Measurements from ENCODE around the gene WDR86.

The WDR86 gene

DNA sequence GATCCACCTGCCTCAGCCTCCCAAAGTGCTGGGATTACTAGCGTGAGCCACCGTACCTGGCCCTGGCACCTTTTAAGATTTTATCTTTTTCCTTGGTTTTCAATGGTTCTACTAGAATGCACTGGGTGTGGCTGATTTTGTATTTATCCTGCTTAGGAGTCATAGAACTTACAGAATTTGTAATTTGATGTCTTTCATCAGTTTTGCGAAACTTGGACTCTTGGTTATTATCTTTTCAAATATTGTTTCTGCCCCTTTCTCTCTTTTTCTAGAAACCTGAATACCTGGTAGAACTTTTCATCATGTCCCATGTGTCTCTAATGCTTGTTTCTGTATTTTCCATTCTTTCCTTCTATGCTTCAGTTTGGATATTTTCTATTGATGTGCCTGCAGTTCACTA, 71.0 kb downstream of the WDR86 start:
- Histone ChIP-seq H3K79me2 (peaks cover 9% of the 10 kb centered on the region), H3K4me2 (ENCODE audit: low read length) (no peak overlapping the region), H3K27me3 (ENCODE audit: control insufficient read depth, insufficient read depth, low read length) (no peaks in the 10 kb centered on the region), H3K4me1 (peaks cover 4% of the 10 kb centered on the region), H2AFZ (no peak overlapping the region), H3K27ac (no peak overlapping the region), H3K9ac (no peak overlapping the region), H3K4me3 (ENCODE audit: low read depth, low read length) (no peak overlapping the region), H3K9me3 (ENCODE audit: control insufficient read depth, low read length) (no peaks in the 10 kb centered on the region), H3K36me3 (ENCODE audit: control insufficient read depth, insufficient read depth, low read length) (no peaks in the 10 kb centered on the region)
- TF ChIP-seq, protein P1, sequence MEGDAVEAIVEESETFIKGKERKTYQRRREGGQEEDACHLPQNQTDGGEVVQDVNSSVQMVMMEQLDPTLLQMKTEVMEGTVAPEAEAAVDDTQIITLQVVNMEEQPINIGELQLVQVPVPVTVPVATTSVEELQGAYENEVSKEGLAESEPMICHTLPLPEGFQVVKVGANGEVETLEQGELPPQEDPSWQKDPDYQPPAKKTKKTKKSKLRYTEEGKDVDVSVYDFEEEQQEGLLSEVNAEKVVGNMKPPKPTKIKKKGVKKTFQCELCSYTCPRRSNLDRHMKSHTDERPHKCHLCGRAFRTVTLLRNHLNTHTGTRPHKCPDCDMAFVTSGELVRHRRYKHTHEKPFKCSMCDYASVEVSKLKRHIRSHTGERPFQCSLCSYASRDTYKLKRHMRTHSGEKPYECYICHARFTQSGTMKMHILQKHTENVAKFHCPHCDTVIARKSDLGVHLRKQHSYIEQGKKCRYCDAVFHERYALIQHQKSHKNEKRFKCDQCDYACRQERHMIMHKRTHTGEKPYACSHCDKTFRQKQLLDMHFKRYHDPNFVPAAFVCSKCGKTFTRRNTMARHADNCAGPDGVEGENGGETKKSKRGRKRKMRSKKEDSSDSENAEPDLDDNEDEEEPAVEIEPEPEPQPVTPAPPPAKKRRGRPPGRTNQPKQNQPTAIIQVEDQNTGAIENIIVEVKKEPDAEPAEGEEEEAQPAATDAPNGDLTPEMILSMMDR (IDR thresholded peaks at IDR 0.05): no peak

DNA sequence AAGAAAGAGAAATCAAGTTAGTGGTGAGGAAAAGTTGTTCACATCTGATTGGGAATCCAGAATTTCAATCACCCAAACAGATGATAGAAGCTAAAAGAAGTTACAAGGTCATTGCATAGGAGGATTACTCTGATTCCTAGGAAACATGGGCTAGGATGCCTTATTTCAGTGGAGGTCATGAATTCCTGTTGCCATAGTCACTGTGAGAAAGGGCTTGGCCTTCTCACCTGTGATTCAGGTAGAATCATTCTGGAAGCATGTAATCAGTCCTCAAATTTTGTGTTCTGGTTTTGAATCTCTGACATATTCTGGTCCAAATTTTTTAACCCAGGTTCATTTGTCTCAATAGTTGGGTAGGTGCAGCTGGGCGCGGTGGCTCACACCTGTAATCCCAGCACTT, 72.5 kb downstream of the WDR86 start:
- TF ChIP-seq, protein P1 (IDR thresholded peaks at IDR 0.05): no peak
- Histone ChIP-seq H3K9me3 (ENCODE audit: control insufficient read depth, low read length) (no peaks in the 10 kb centered on the region), H2AFZ (no peak overlapping the region), H3K27ac (no peak overlapping the region), H3K36me3 (ENCODE audit: control insufficient read depth, insufficient read depth, low read length) (no peaks in the 10 kb centered on the region), H3K27me3 (ENCODE audit: control insufficient read depth, insufficient read depth, low read length) (no peaks in the 10 kb centered on the region), H3K79me2 (no peaks in the 10 kb centered on the region), H3K4me1 (no peaks in the 10 kb centered on the region), H3K9ac (no peak overlapping the region), H3K4me2 (ENCODE audit: low read length) (no peak overlapping the region), H3K4me3 (ENCODE audit: low read depth, low read length) (no peak overlapping the region)

GRCh38 chr7:151336027-151336708, 73.7 kb downstream of the WDR86 start:
- H3K9ac ChIP-seq: no peak overlapping the region

DNA sequence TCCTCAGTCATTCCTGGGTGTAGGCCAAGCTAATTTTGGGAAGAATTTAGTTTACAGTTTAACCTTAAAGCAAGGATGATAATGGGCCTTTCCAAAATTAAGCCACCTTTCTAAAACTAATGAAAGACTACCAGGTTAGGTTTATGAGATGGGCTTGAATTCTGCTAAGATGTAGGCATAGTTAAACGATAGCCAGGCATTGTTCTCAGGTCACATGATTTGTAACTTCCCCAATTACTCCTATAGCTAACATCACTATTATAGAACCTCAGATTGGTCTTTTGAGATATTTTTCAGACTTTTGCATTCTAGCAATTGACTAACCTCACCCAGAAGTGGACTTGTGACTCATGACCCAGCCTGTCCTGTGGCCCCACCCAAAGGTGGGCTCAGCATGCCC, 75.2 kb downstream of the WDR86 start:
- H3K27ac ChIP-seq: no peak overlapping the region
- TF ChIP-seq, protein P1 (IDR thresholded peaks at IDR 0.05): no peak
- H3K9me3 ChIP-seq (ENCODE audit: control insufficient read depth, low read length): no peaks in the 10 kb centered on the region
- no peak overlapping the region for H3K4me2 ChIP-seq (ENCODE audit: low read length)
- H3K9ac ChIP-seq: no peak overlapping the region
- H3K27me3 ChIP-seq (ENCODE audit: control insufficient read depth, insufficient read depth, low read length): no peaks in the 10 kb centered on the region
- H3K4me1 ChIP-seq: no peaks in the 10 kb centered on the region
- no peak overlapping the region for H2AFZ ChIP-seq
- H3K79me2 ChIP-seq: no peaks in the 10 kb centered on the region
- no peaks in the 10 kb centered on the region for H3K36me3 ChIP-seq (ENCODE audit: control insufficient read depth, insufficient read depth, low read length)
- H3K4me3 ChIP-seq (ENCODE audit: low read depth, low read length): no peak overlapping the region

More at GRCh38 chr7:151336027-151336708, 73.7 kb downstream of the WDR86 start:
- Histone ChIP-seq H3K4me1 (no peaks in the 10 kb centered on the region), H3K27ac (no peak overlapping the region), H3K79me2 (no peaks in the 10 kb centered on the region), H3K9me3 (ENCODE audit: control insufficient read depth, low read length) (no peaks in the 10 kb centered on the region), H2AFZ (no peak overlapping the region), H3K4me3 (ENCODE audit: low read depth, low read length) (no peak overlapping the region), H3K27me3 (ENCODE audit: control insufficient read depth, insufficient read depth, low read length) (no peaks in the 10 kb centered on the region), H3K4me2 (ENCODE audit: low read length) (no peak overlapping the region), H3K36me3 (ENCODE audit: control insufficient read depth, insufficient read depth, low read length) (no peaks in the 10 kb centered on the region)
- TF ChIP-seq, protein P1 (IDR thresholded peaks at IDR 0.05): no peak

All from parathyroid adenoma (tissue), 2 donors.